ENCODE measurements around the gene CSNK2B. TPM values are rescaled to one million over a fixed set of nuclear protein-coding genes. Genes with fewer than 3 reads are reported as not detected.
A peak's percentile ranks its signal among the peaks of the same experiment; 100 is the strongest.
"Not testable (repeated sequence)": the region's sequence is repeated elsewhere in the genome, so short reads cannot be mapped to it uniquely, and the experiment has no call there.

The CSNK2B gene
- total RNA-seq, 2 donors from 2014 or later = 137 to 155 TPM

DNA sequence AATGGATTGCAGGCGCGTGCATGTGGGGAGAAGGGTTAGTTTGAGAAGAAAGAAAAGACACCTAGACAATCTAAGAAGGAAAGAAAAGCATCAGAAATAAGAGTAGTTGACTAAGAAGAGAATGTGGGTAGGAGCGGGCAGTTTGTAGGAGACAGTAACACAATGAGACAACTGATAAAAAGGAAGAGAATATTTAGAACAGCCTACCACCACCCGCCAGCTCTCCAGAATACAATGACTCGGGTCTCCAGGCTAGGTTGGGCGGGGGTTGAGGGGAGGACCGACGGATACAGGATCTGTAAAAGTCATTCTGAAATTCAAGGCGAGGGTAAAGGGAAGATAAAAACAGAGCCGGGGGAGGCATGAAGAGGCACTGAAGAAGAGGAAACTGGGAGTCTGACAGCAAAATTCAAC, 36.5 kb downstream of the CSNK2B start:
- DNase-seq (no peak), ATAC-seq (peak; percentile 15)
- intact Hi-C loops (cut with DNase I, micrococcal nuclease) = no loop called here

DNA sequence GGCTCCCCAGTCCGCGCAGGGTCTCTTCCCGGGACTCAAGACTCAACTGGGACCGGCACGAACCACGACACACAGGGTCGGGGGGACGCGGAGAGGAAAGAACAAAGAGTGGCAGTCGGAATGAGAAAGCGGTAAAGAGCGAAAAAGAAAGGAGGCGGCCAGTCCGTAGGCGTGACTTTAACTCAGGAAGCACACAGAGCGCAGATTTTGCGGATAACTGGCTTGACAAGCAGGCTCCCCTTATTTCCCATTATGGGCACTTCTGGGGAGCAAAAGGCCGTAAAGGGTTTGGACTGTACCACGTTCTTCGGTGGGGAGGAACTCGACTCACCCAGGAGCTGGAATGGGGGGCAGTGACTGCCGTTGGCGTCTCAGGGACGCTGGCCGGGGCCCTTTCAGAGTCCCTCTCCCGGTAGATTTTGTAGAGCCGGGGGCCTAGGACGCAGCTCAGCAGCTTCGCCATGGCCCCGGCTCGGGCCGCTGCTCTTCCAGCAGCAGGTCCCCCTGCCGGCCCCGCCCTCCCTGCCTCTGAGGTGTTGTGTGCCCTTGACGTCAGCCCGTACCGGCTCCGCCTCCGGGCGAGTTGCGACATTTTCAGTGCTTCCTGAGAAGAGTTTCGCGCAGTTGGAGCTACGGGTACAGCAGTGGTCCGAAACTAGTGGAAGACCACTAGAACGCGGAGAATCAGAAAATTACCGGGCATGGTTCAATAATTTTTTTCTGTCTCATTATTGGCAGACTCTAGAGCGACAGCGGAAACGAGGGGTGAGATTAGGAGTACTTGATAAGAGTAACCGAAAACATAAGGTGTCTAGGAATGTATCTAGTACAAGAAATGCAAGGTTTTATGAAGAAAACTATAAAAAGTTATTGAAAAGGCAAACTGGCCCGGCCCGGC, 37.2 kb downstream of the CSNK2B start, which contains the start of gene ABHD16A:
ABHD16A (minus strand) TSS at position 506 of the 898 bp plus-strand sequence; CDS start at position 463, 43 bp downstream.
- DNase-seq (peak; percentile 99), ATAC-seq (peak; percentile 98)
- intact Hi-C loops (cut with DNase I, micrococcal nuclease) = no loop called here

DNA sequence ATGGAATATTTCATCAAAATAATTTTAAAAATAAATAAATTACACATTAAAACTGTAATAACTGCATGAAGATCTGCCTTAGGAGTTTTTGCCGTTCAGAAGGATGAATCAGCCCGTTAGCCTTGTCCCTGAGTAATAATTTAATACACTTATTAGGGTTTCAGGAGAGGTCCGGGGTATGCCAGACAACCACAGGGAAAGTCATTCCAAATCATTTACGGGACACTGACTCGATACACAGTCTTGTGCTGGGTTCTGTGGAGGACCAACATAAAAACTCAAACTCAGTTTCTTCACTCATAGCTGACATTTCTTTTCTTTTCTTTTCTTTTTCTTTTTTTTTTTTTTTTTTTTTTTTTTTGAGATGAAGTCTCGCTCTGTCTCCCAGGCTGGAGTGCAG, 40.1 kb downstream of the CSNK2B start:
- intact Hi-C loops (cut with DNase I, micrococcal nuclease) = no loop called here
- ATAC-seq = no peak

DNA sequence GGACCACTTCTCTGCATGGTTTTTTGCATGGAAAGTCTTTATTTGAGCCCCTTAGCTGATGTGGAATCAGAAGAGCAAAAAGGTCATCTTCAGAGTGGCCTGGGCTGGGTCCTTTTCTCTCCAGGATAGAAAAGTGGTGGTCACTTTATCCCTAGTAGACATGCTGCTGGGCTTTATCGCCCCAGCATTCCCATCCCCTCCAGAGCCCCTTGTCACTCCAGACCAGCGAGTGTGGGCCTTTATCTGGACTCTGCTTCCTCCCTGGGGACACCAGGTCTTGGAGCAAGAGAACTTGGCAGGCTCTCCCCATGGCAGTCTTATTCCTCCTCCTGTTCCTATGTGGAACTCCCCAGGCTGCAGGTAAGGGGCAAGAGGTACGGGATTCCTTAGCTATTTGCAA, 40.7 kb downstream of the CSNK2B start, which contains the start of gene LY6G6F:
LY6G6F (plus strand) TSS at position 268 of the 400 bp plus-strand sequence; CDS start at position 309, 41 bp downstream.
- intact Hi-C loops (cut with DNase I, micrococcal nuclease) = no loop called here
- DNase-seq (no peak), ATAC-seq (no peak)

More for the DNA sequence above, 40.1 kb downstream of the CSNK2B start:
- no peak for DNase-seq

DNA sequence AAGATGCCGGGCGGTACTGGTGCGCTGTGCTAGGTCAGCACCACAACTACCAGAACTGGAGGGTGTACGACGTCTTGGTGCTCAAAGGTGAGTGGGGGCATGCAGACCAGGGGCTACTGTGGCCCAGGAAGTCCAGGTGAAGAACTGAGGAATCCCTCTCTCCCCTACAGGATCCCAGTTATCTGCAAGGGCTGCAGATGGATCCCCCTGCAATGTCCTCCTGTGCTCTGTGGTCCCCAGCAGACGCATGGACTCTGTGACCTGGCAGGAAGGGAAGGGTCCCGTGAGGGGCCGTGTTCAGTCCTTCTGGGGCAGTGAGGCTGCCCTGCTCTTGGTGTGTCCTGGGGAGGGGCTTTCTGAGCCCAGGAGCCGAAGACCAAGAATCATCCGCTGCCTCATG, 41.8 kb downstream of the CSNK2B start:
- ATAC-seq (no peak), DNase-seq (no peak)
- intact Hi-C loops (cut with DNase I, micrococcal nuclease) = no loop called here

DNA sequence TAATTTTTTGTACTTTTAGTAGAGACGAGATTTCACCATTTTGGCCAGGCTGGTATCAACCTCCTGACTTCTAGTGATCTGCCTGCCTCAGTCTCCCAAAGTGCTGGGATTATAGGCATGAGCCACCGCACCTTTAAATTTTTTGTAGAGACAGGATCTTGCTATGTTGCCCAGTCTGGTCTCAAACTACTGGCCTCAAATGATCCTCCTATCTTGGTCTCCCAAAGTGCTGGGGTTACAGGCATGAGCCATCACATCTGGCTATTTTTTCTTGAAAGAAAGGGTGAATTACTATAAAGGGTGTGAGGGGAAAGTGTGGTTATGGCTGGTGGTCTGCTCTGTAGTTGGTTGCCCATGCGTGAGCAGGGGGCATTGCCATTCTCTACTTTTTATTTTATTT, 42.3 kb downstream of the CSNK2B start:
- ATAC-seq (no peak), DNase-seq (no peak)
- intact Hi-C loops (cut with DNase I, micrococcal nuclease) = no loop called here

DNA sequence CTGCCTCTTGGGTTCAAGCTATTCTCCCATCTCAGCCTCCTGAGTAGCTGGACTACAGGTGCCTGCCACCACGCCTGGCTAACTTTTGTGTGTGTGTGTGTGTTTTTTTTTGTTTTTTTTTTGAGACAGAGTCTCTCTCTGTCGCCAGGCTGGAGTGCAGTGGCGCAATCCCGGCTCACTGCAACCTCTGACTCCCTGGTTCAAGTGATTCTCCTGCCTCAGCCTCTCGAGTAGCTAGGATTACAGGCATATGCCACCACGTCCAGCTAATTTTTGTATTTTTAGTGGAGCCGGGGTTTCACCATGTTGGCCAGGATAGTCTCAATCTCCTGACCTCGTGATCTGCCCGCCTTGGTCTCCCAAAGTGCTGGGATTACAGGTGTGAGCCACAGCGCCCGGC, 43.3 kb downstream of the CSNK2B start:
- ATAC-seq; intact Hi-C loops (cut with DNase I, micrococcal nuclease); DNase-seq: not testable (repeated sequence)

DNA sequence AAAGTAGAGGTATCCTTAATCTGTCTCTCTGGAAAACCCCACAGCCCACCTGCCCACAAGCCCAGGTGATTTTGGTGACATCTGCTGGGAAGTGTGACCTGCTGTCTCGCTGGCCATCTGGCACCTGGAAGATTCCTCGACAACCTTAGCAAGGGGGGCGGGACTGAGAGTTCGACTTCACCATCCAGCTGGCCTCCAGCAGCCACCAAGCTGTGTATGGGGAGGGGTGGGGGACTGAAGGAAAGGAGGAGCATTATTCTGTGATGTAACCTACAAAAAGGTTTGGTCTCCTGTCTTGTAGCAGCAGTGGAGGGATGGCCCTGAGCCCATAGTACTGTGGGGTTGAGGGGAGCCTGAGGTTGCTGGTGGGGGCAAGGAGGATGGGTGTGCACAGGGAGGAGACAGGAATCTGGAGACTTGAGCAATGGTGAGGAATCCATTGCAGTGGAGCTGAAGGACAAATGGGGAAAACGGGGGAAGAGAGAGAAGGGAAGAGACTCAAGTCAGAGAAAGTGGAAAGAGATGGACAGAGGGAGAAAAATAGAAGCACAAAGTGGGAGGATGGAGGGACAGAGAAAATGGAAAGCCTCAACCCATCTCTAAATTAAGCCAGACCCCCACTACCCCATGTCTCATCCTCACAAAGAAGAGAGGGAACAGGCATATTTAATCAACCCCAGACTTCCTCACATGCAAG, 44.8 kb downstream of the CSNK2B start:
- peak; percentile 4 for ATAC-seq
- peak in 1 of 2 donors; percentile 32 for DNase-seq
- intact Hi-C loops (cut with DNase I, micrococcal nuclease) = no loop called here

DNA sequence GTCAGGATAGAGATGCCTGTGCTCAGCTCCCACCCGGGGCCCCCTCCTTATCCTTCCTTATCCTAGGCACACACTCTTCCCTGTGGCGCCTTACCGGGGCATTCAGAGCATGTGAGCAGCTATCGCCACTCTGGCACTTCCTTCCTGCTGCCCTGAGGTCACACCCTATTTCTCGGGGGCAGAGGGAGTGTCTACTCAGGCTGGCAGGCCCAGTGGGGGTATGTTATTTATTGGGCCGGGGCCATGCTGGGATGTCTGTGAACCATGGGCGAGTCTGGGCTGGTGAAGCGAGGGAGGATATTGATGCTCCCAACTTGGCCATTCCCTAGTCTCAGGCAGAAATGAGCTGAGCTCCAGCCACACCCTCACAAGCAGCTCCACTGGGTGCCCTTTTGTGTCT, 45.4 kb downstream of the CSNK2B start:
- ATAC-seq (peak; percentile 81), DNase-seq (peak; percentile 53 to 66)
- intact Hi-C loops (cut with DNase I, micrococcal nuclease) = no loop called here

DNA sequence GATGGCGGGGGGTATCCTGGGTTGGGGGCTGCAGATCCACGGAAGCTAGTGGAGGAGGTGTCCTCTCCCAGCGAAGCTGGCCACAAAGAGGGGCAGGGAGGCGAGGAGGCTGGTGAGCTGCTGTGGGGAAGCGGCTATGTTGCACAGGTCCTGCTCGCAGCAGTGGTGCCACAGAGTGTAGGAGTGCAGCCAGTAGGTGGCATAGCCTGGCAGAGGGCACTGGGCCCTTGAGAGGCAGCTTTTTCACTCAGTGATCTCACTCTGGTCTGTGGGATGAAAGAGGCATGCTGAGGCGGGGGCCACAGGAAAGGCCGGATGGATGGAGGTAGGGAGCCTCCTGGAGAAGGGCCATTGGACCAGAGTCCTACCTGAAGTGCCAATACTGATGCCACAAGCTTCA, 46.4 kb downstream of the CSNK2B start:
- intact Hi-C loops (cut with DNase I, micrococcal nuclease) = no loop called here
- ATAC-seq (peak; percentile 59), DNase-seq (peak in 1 of 2 donors; percentile 35)

DNA sequence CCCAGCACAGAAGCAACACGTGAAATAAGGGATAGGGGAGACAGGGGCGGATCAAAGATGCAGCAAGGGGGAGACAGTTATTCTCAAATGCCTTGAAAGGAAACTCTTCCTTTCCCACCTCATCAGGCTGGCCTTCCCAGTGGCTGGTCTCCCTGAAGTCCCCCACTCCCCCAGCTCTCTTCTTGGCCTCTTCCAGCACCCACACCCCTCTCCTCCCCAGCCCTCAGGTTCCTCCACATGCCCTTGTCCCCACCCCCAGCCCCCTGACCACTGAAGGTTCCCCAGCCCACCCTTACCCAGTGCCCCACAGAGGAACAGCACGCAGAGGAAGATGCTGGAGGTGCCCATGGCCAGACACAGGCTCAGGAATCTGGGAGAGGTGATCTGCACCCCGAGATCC, 47.6 kb downstream of the CSNK2B start:
- intact Hi-C loops (cut with DNase I, micrococcal nuclease) = no loop called here
- ATAC-seq (no peak), DNase-seq (no peak)

DNA sequence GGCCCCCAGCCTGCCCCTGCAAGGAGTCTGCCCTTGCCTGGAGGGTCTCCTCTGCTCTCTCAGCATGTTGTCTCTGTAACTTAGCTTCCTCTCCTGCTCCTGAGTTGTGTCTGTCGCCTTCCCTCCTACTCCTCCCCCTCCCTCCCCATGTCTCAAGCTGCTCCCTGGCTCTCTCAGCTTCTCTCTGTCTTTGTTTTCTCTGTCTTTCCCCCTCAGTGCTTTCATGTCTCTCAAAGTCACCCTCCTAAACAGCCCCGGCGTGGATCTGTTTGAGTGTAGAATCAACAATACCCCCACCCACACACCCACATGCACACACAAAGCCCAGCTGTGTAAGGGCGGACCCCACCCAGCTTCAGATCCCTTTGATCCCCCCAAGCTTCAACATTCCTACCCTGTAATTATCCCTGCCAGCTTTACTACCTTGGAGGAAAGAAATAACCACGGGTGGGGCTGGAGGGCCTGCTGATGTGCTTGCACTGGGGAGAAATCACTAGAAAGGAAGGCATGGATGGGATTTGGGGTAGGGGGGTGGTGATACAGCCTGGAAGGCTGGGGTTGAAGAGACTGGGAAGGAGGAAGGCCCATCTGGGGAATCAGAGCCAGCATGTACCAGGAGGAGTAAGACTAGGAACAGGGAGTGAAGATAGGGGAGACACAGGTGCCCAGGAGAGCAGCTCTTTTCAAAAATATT, 48.3 kb downstream of the CSNK2B start:
- ATAC-seq (peak; percentile 49), DNase-seq (peak in 1 of 2 donors; percentile 39)
- intact Hi-C loops (cut with DNase I, micrococcal nuclease) = no loop called here

DNA sequence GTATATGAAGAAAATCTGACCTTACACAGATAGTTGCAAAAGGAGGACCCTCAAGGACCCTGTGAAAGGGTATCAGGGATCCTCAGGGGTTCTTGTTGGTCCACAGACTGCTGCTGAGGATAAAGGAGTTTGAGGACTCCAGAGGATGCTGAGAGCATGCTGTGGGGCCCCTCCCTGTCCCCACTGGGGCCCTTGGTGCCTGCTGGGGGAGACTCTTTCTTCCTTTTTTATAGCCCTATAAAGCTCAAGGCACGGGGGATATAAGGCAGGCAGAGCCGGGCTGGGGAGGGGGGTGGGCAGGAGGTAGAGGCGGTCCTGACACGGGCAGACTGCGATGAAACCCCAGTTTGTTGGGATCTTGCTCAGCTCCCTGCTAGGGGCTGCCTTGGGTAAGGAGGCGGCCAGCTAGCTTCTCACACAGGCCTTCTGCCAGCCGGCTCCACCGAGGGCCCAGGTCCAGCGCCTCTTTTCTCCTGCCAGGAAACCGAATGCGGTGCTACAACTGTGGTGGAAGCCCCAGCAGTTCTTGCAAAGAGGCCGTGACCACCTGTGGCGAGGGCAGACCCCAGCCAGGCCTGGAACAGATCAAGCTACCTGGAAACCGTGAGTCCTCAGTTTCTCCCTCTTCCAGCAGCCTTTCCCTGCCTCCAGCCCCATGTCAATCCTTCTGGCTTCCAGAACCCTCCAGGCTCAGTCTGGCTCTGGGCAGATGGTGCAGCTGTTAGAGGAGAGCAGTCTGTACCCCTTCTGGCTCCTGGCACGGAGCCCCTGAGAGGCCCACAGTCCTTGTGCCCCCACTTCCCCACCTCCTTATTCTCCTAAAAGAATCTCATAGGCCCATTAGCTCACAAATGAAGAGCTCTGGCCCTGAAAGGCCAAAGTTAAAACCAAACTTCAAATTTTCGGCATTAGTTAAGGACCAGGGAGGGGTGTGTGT, 49.4 kb downstream of the CSNK2B start, which contains the start of gene LY6G6D:
LY6G6D (plus strand) TSS at position 327 of the 937 bp plus-strand sequence; CDS start at position 335, 8 bp downstream.
- intact Hi-C loops (cut with DNase I, micrococcal nuclease) = no loop called here
- no peak for DNase-seq
- ATAC-seq = no peak

DNA sequence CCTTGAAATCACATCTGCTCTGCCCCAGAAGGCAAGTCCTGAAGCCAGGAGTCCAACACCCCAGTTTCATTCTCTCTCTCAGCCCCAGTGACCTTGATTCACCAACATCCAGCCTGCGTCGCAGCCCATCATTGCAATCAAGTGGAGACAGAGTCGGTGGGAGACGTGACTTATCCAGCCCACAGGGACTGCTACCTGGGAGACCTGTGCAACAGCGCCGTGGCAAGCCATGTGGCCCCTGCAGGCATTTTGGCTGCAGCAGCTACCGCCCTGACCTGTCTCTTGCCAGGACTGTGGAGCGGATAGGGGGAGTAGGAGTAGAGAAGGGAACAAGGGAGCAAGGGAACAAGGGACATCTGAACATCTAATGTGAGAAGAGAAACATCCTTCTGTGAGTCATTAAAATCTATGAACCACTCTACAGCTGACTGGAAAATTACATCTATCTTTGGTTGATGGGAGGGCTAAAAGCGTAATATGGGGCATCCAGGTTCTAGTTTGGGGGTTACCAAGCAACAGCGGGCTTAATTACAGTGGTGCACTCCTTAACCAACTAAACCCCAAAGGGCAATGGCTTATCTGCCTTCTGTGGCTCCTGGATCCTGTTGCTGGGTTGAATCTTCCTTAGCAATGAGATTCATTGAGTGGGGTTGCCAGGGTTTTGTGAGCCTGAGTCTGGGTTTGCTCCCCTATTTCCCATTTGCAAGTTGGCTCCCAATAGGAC, 51.8 kb downstream of the CSNK2B start:
- intact Hi-C loops (cut with DNase I, micrococcal nuclease) = no loop called here
- DNase-seq (no peak), ATAC-seq (no peak)

DNA sequence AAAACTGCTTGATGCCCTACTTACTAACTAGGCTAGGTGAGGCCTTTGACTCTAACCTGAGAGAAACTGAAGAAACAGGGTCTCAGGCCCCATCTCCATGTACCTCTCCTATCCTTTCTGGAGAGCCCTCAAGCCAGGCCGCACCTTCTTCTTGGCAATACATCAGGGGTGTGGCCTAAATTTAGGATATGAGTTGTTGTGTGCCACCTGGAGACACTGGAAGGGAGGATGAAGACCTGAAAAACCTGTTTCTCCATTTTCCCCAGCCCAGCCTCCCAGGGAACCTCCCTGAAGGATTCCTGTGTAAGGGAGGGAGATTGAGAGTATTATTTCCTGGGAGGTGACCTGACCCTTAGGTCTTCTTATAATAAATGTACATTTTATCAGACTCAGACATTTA, 52.4 kb downstream of the CSNK2B start:
- ATAC-seq (peak; percentile 84), DNase-seq (peak in 1 of 2 donors; percentile 74)
- intact Hi-C loops (cut with DNase I, micrococcal nuclease) = no loop called here

DNA sequence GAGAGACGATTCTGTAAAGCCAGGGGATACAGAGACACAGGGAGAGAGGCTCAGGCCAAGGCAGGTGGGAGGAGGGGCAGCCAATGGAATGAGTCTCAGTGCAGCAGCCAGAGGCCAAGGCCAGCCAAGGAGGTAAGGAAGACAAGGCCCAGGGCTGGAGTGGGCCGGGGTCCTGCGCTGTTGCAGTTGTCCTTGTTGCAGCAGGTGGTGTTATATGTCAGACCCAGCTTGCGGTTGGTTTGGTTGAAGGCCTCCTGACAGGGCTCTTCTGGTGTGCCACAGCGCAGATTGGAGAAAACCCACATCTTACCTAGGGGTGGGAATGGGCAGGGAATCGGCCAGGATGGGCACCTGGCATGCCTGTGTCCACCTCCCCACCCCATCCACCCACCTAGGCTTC, 53.1 kb downstream of the CSNK2B start:
- ATAC-seq (no peak), DNase-seq (no peak)
- intact Hi-C loops (cut with DNase I, micrococcal nuclease) = no loop called here
